ENCODE results near the gene SNAPC2.

SNAPC2 gene

DNA sequence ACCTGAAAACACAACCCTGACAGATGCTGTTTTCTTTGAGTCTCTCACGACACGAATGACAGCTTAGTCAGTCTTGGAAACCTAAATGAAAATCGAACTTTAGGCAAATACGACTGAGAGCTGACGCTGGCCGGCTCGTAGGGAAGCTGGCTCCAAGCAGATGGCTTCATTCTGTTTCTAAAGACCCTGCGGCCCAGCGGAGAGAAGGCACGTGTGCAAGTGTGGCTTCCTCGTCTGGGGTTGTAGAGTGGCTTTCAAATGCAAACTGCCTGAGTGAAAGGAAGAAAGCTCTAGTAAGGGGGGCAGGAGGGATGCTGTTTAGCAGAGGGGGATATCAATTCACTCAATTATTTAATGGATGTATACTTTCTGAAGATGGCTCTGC, 49.4 kb downstream of the SNAPC2 start:
- no peak for TF ChIP-seq SIN3A (IDR thresholded peaks at IDR 0.05; ENCODE audit: borderline replicate concordance, insufficient read depth, low read length)
- TF ChIP-seq FOXP2 (optimal IDR thresholded peaks at IDR 0.05; ENCODE audit: borderline replicate concordance, extremely low read depth, extremely low read length, insufficient read depth): no peak
- TF ChIP-seq TAF1 (IDR thresholded peaks at IDR 0.05; ENCODE audit: borderline replicate concordance, insufficient read depth, low read length): no peak
- no peak for TF ChIP-seq POLR2AphosphoS5 (IDR thresholded peaks at IDR 0.05; ENCODE audit: low read depth, low read length)
- TF ChIP-seq, protein P1, sequence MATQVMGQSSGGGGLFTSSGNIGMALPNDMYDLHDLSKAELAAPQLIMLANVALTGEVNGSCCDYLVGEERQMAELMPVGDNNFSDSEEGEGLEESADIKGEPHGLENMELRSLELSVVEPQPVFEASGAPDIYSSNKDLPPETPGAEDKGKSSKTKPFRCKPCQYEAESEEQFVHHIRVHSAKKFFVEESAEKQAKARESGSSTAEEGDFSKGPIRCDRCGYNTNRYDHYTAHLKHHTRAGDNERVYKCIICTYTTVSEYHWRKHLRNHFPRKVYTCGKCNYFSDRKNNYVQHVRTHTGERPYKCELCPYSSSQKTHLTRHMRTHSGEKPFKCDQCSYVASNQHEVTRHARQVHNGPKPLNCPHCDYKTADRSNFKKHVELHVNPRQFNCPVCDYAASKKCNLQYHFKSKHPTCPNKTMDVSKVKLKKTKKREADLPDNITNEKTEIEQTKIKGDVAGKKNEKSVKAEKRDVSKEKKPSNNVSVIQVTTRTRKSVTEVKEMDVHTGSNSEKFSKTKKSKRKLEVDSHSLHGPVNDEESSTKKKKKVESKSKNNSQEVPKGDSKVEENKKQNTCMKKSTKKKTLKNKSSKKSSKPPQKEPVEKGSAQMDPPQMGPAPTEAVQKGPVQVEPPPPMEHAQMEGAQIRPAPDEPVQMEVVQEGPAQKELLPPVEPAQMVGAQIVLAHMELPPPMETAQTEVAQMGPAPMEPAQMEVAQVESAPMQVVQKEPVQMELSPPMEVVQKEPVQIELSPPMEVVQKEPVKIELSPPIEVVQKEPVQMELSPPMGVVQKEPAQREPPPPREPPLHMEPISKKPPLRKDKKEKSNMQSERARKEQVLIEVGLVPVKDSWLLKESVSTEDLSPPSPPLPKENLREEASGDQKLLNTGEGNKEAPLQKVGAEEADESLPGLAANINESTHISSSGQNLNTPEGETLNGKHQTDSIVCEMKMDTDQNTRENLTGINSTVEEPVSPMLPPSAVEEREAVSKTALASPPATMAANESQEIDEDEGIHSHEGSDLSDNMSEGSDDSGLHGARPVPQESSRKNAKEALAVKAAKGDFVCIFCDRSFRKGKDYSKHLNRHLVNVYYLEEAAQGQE (IDR thresholded peaks at IDR 0.05; ENCODE audit: insufficient read depth in 1 of 2, low read depth in 2 of 2, low read length in 2 of 2): no peak

DNA sequence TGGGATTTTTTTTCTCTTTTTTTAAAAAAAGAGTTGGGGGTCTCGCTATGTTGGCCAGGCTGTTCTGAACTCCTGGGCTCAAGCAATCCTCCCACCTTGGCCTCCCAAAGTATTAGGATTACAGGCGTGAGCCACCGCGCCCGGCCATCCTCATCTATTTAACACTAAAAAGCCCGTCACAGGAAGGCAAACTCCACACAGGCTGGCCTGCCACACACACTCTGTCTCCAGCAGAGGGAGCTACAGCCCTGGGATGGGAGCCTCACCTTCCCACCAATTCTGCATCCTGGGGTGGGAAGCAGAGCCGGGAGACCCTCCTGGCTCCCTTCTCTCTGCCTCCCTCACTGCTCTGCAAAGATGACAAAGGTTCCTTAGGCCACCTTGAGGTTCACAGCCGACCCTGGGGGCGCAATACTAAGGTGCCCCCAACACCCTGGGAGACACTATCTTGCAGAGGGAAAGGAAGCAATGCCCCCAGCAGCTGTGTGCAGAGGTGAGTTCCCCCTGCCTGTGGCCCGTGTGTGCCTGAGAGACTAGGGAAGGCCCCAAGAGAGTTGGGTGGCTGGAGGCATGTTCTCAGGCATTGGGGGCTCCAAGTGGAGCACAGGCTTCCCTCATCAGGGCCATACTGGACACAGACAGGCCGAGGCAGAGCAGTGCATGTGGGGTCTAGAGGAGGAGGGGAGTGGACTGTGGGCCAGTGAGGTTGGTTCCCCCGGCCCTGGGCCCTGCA, 50.7 kb downstream of the SNAPC2 start:
- TF ChIP-seq FOXP2 (optimal IDR thresholded peaks at IDR 0.05; ENCODE audit: borderline replicate concordance, extremely low read depth, extremely low read length, insufficient read depth) (no peak), TAF1 (IDR thresholded peaks at IDR 0.05; ENCODE audit: borderline replicate concordance, insufficient read depth, low read length) (no peak), POLR2AphosphoS5 (IDR thresholded peaks at IDR 0.05; ENCODE audit: low read depth, low read length) (no peak), SIN3A (IDR thresholded peaks at IDR 0.05; ENCODE audit: borderline replicate concordance, insufficient read depth, low read length) (no peak)
- TF ChIP-seq, protein P1 (IDR thresholded peaks at IDR 0.05; ENCODE audit: insufficient read depth in 1 of 2, low read depth in 2 of 2, low read length in 2 of 2): no peak

DNA sequence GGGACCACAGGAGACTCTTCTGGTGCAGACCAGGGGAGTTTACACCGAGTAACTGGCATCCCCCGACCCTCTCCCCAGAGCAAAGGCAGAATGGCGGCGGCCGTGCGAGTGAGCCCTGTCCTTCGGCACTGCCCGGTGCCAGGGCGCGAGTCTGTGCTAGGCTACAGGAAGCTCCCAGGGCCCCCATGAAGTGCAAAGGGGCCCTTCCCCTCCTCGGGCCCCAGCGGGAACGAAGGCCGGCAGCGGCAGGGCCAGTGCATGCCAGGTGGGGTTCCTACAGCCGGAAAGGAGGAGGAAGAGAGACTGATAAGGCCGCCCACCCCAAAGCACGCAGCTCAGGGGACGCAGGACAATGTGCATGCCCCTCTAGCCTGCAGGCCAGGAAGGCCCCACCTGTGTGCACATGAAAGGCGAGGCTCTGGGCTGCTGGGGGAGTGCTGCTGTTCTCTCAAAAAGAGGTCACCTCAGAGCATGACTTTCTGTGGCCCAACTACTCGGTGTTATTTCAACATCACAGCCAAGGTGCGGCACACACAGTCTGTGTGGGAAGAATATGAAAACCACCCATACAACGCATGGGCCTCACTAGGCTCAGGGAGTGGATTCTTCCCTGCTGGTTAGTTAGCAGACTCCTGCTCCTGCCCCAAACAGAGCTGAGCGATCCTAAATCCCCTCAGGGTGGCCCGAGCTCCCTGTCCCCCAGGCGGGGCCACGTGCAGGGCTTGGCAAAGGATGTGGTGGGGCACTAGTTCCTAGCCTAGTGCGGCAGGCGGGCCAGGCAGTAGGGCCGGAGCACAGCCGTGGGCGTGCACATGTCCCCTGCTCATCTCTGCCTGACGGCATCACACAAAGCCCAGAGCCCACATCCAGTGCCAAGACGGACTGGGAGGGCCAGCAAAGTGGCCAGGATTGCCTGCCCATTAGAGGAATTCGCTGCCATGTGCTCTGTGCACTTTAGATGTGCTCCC, 51.7 kb downstream of the SNAPC2 start:
- TF ChIP-seq SIN3A (IDR thresholded peaks at IDR 0.05; ENCODE audit: borderline replicate concordance, insufficient read depth, low read length) (no peak), POLR2AphosphoS5 (IDR thresholded peaks at IDR 0.05; ENCODE audit: low read depth, low read length) (no peak), FOXP2 (optimal IDR thresholded peaks at IDR 0.05; ENCODE audit: borderline replicate concordance, extremely low read depth, extremely low read length, insufficient read depth) (no peak), TAF1 (IDR thresholded peaks at IDR 0.05; ENCODE audit: borderline replicate concordance, insufficient read depth, low read length) (no peak)
- TF ChIP-seq, protein P1 (IDR thresholded peaks at IDR 0.05; ENCODE audit: insufficient read depth in 1 of 2, low read depth in 2 of 2, low read length in 2 of 2): no peak

Measured in PFSK-1 (cell line).